ENCODE measurements around the gene TRIO.
A peak's percentile ranks its signal among the peaks of the same experiment; 100 is the strongest.

TRIO gene

GRCh38 chr5:14337593-14337992 is 194.5 kb downstream of the TRIO start:
- no peak for DNase-seq

GRCh38 chr5:14339468-14339867 is 196.3 kb downstream of the TRIO start:
- DNase-seq = no peak

GRCh38 chr5:14341571-14342230 is 198.6 kb downstream of the TRIO start:
- no peak for DNase-seq

- no peak for DNase-seq
Measured at GRCh38 chr5:14342306-14342705, 199.2 kb downstream of the TRIO start.

GRCh38 chr5:14343376-14343775 is 200.2 kb downstream of the TRIO start:
- DNase-seq = peak; percentile 18

- DNase-seq = no peak
Measured at GRCh38 chr5:14347522-14347921, 204.4 kb downstream of the TRIO start.

GRCh38 chr5:14348142-14348541 is 205.0 kb downstream of the TRIO start:
- DNase-seq = no peak

- DNase-seq = no peak
Measured at GRCh38 chr5:14349029-14349428, 205.9 kb downstream of the TRIO start.

- peak; percentile 7 for DNase-seq
Measured at GRCh38 chr5:14351086-14351661, 208.0 kb downstream of the TRIO start.

GRCh38 chr5:14351845-14352712 is 208.9 kb downstream of the TRIO start:
- peak; percentile 85 for DNase-seq

- no peak for DNase-seq
Measured at GRCh38 chr5:14353726-14354474, 210.8 kb downstream of the TRIO start.

GRCh38 chr5:14355391-14355790 is 212.2 kb downstream of the TRIO start:
- no peak for DNase-seq

GRCh38 chr5:14356305-14356704 is 213.2 kb downstream of the TRIO start:
- DNase-seq = no peak

- DNase-seq = no peak
Measured at GRCh38 chr5:14357441-14357840, 214.3 kb downstream of the TRIO start.

GRCh38 chr5:14357851-14358250 is 214.7 kb downstream of the TRIO start:
- no peak for DNase-seq

- DNase-seq = no peak
Measured at GRCh38 chr5:14358536-14358935, 215.4 kb downstream of the TRIO start.

GRCh38 chr5:14359069-14360043 is 216.2 kb downstream of the TRIO start:
- no peak for DNase-seq

- no peak for DNase-seq
Measured at GRCh38 chr5:14362491-14362890, 219.3 kb downstream of the TRIO start.

GRCh38 chr5:14364096-14364495 is 221.0 kb downstream of the TRIO start:
- peak; percentile 48 for DNase-seq

GRCh38 chr5:14364576-14365472 is 221.7 kb downstream of the TRIO start:
- peak; percentile 9 for DNase-seq

All from hematopoietic multipotent progenitor cell treated with erythropoietin and hydrocortisone succinate and interleukin-3 and kit ligand, for 6 days (in vitro differentiated cells).